LoVo (cell line): Measurements from ENCODE around the gene OMP.

Experiments used
- DNase-seq: peaks from one replicate; pipeline ENCODE4 v3.0.0-alpha.2; 2016; ENCODE audit warnings: low spot score

The OMP gene

GRCh38 chr11:77069336-77069968 lies 33.2 kb upstream of the OMP start:
- no peak for DNase-seq

DNA sequence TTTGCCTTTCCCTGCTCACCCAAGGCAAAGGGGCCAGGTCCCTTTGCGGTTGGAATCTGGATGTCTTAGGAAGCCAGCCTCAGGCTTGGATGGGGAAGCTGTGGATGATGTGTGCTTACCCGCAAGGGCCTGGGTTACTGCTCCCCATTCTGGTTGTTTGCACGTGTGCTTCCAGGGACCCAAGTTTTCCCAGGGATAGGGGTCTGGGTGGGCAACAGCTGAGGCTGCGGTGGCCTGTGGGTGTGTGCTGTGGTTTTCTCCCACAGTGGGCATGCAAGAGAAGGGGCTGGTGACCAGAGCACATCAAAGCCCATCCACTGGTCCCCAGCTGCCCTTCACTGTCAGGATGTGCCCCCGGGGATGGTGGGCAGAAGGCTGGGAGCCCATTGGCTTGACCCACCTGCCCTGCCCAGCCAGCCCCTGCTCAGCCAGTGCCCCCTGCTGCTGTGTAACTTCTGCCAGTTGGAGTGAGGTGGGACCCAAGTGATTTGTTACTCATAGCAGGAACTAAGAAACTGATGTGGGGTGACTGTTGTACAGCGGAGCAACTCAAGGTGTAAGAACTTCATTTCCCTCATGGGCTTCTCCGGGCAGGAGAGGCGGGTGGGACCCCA lies 32.6 kb upstream of the OMP start:
- no peak for DNase-seq

- no peak for DNase-seq
Observed at GRCh38 chr11:77071077-77071476, 31.6 kb upstream of the OMP start.

GRCh38 chr11:77071671-77072605 lies 30.7 kb upstream of the OMP start:
- DNase-seq: no peak

DNA sequence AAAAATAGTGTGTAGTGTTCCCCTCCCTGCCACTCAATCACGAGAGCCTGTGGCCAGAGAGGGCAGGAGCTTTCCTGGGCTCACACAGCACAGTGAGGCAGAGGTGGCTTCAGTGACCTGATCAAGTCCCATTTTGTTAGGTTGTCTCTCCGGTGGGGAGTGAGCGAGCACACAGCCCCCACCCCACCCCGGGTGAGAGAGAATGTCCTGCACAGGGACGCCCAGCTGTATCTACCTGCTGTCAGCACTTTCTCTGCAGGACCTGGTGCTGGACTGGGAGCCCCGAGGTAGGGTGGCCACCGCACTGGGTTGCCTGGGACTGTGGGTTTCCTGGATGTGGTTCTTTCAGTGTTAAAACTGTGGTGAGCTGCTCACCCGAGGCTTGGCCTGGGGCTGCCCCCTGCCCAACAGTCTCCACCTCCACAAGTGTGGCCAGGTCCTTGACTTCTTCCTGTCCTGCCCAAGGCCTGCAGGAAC lies 29.8 kb upstream of the OMP start:
- no peak for DNase-seq

DNA sequence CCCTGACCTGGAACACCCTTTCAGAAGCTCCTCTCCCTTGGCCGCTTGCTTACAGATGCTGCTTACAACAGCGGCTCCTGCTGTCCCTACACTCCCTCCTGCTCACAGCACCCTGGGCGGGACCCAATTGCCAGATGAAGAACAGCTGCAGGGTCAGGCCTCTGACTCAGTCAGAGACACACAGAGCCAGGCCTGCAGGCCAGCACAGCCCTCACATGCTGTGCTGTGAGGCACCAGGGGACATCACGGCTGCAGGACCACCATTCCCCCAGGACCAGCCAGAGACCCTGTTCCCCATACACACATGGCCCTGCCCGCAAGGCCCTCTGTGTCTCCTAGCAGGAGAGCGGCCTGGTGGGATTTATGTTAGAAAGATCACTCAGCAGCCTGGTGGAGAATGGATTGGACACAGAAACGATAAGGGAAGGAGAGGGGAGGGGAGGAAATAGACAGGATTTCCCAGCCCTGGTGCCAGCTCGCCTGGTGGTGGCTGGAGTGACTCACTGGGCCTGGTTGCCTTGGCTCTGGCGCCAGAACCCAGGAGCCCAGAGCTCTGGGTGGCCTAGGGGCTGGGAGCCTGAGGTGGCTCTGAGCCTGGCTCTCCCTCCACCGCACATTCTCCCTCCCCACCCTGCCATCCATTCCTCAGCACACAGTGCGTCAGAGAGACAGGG lies 29.2 kb upstream of the OMP start:
- no peak for DNase-seq

DNA sequence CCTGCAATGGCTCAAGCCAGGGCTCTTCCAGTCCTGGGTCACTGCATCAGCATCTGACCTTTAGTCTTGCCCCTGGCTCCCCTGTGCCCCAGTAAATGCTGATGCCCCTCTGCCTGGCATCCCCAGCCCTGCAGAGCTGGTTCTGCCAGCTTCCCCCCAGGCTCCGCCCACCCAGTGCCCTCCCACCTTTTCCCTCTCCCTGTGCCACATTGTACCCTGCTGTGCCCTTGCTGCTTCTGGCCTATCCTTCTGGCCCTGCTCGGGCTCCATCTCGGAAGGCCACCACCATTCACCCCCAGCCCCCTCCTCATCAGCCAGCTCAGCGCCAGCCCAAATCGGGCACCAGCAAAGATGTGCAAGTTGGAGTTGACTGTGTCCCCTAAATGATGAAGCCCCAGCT lies 28.4 kb upstream of the OMP start:
- DNase-seq: no peak

DNA sequence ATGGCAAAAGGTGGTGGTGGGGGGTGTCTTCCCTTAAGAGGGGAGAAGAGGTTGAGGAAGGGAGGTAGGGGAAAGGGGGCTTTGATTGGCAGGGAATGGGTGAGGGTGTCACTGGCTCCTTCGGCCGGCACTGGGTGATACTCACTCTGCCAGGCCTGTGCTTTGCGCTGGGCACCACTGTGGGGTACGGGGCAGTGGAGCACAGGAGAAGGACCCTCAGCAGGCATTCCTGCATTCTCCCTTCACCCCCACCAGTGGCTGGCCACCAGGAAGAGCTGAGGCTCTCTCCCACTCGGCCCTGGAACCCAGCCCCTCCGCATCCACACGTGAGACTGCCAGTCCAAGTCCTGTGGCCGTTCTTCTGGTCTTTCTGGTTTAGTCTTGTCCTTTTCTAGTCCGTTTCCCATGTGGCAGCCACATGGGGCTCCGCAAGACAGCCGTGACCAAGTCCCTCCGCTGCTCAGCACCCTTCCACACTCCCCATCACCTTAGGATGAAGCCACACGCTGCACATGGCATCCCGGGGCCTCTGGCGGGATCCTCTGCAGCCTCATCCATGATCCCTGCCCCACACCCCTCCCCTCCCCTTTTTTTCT lies 27.9 kb upstream of the OMP start:
- DNase-seq: no peak

DNA sequence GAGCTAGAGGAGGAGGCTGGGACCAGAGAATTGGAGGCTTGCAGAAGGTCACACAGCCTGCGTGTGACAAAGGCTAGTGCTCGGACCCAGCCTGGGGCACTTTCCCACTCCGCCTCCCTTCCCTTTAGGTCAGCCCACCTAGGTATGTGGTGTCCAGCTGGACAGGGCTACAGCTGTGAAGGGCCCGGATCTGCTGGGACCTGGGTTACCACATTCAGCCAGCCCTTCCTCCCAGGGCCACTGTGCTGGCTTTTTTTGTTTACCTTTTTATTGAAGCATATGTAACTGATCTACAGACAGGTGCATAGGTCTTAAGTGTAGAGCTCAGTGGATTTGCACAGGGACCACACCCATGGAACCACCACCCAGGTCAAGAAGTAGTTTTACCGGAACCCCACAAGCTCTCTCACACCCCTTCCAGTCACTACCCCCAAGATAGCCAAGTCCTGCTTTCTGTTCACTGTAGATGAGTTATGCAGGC lies 27.2 kb upstream of the OMP start:
- no peak for DNase-seq

GRCh38 chr11:77079666-77080065 lies 23.0 kb upstream of the OMP start:
- DNase-seq: no peak

DNA sequence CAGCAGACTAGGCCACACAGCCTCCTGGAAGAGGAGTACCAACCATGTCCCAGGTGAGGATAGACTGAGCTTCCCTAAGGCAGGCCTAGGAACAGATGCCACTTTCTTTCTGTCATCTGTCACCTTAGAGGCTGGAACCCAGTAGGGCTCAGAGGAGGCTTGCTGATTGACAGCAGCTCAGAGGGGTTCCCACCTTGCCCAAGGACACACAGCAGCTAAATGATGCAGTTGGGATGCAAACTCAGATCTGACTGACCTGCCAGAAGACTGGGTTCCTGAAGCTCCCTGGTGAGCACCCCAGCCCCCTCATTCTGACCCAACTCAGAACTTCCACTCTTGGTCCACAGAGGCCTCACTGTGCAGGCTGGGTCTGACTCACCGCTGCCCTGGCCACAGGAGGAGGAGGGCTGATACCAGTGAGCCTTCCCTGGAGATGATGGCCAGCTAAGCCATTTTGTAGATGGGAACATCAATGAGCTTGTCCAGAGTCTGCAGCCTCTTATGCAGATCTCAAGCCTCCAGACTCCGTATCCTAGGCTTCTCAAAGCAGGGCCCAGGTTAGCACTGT lies 21.9 kb upstream of the OMP start:
- DNase-seq: no peak

DNA sequence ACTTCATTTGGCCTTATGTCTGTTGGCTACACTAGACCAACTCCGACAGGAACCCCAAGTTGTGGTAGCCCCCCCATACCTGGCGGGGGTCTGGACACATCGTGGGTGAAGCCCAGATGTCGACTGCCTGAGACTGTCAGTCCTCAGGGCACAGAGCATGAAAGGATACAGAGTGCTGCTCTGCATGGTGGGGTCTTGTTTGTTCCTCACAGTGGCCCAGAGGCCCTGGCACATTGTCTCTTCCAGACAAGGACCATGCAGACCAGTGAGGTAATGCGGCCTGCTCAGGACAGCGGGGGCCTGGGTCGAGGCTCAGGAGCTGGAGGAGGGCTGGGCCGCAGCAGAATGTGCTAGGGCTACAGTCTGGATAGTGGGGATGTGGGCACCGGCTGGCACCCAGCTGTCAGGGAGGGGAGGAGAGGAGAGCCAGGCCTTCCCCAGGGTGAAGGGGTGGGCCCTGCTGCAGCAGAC lies 21.2 kb upstream of the OMP start:
- DNase-seq: no peak

DNA sequence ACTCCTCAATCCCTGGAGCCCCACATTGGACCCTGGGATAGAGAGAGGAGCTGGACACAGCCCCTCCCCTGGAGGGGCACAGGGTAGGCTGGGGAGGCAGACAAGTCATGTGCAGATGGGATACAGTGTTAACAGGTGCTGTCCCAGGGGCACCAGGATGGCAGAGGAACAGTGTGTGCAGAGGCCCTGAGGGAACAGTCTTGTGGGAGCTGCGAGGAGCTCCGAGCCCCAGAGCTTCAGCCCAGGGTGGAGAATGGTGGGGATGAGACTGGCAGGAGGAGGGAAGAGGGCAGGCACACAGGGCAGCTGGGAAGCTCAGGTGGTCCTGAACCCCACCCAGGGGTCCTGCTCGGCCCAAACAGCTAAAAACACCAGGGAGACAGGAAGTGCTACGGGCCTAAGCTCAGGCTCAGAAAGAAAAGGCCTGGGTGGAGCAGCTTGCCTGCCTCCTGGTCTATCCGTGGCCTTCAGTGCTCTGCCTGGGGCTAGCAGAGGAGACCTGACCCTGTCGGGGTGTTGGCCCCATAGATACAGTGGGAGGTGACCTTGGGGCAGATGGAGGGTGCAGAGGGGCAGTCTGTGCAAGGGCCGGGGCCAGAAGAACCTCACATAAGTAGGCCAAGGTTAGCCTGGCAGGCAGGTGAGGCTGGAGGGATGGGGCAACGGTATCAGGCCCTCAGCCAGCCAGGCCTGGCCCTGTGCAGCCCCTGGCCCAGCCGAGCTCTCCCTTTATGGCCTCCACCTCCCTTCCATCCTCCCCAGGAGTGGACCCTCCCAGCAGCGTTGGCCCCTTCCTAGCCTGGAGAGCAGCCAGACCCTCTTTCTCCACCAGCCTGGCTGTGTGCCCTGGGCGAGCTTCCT lies 20.4 kb upstream of the OMP start:
- no peak for DNase-seq

DNA sequence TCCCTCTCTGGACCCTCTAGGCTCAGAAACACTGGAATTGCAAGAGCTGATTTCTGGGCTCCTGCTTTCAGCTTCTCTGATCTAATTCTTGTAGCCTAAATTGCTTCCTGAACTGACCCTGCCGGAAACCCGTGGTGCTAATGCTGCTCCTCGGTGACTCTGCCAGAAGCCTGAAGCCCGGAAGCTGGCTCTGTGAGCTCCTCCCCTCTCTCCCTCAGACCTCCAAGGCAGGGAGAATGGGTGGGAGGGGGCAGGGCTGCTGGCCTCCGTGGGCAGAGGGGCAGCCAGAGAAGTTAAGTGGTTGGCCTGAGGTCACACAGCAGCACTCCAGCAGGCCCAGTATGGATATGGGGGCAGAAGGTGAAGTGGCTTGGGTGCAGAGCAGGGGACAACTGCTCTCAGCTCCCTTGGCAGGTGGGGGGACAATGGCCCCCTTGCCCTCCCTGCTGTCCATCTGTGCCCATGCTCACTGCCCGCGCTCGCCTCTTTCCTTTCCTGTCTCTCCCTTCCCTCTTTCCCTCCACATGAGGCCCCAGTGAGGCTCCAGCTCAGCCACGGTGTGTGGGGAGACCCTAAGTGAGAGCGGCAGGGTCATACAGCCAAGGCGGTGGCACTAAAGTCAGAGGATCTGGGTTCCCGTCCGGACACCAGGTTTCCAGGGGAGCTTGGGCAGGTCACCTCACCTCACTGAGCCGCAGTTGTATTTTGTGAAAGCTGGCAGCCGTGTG lies 19.6 kb upstream of the OMP start:
- no peak for DNase-seq

GRCh38 chr11:77083566-77084245 lies 18.9 kb upstream of the OMP start:
- no peak for DNase-seq

DNA sequence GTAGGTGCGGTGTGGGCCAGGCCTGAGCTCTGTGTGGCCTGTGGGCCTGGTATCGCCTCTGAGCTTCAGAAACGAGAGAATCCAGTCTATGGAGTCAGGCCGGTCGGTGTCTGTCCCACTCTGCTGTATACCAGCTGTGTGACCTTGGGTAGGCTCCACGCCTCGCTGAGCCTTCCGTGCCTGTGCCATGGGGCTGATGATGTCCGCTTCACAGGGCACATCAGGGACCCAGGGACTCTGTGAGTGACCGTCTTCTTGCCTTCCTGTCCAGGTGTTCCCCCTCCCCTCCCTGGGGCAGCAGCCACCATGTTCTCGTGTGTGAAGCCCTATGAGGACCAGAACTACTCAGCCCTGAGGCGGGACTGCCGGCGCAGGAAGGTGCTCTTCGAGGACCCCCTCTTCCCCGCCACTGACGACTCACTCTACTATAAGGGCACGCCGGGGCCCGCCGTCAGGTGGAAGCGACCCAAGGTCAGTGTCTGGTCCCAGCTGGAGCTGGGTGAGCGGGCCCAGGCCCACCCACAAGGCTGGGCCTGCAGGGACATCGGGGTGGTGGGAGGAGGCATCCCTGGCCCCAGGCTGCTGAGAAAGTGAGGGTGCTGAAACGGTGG lies 18.0 kb upstream of the OMP start:
- no peak for DNase-seq

GRCh38 chr11:77085652-77086051 lies 17.0 kb upstream of the OMP start:
- DNase-seq: no peak
